DMS 273 treated with DMSO at 0.1 percent for 48 hours (cell line): ENCODE data around the gene SLC17A1.

Experiments used
- DNase-seq: peaks from one replicate; lab custom pipeline; 2025; lab: John Stamatoyannopoulos, UW

The SLC17A1 gene

GRCh38 chr6:25832670-25833069 is 818 bp upstream of the SLC17A1 start:
- DNase-seq, result no peak

- no peak for DNase-seq
Observed at GRCh38 chr6:25832307-25832662, 433 bp upstream of the SLC17A1 start.

GRCh38 chr6:25830458-25830857 is 1.4 kb downstream of the SLC17A1 start:
- no peak for DNase-seq

GRCh38 chr6:25829375-25829774 is 2.5 kb downstream of the SLC17A1 start:
- DNase-seq, result no peak

- no peak for DNase-seq
Observed at GRCh38 chr6:25821341-25821740, 10.5 kb downstream of the SLC17A1 start.

- no peak for DNase-seq
Observed at GRCh38 chr6:25816252-25816651, 15.6 kb downstream of the SLC17A1 start.

- no peak for DNase-seq
Observed at GRCh38 chr6:25815194-25815593, 16.7 kb downstream of the SLC17A1 start.

- no peak for DNase-seq
Observed at GRCh38 chr6:25804804-25805203, 27.0 kb downstream of the SLC17A1 start.

- DNase-seq, result no peak
Observed at GRCh38 chr6:25801436-25801835, 30.4 kb downstream of the SLC17A1 start.

GRCh38 chr6:25794784-25795183 is 37.1 kb downstream of the SLC17A1 start:
- no peak for DNase-seq

- no peak for DNase-seq
Observed at GRCh38 chr6:25793970-25794369, 37.9 kb downstream of the SLC17A1 start.

- DNase-seq, result no peak
Observed at GRCh38 chr6:25792016-25792415, 39.8 kb downstream of the SLC17A1 start.

- no peak for DNase-seq
Observed at GRCh38 chr6:25789475-25789874, 42.4 kb downstream of the SLC17A1 start.

- DNase-seq, result no peak
Observed at GRCh38 chr6:25788305-25788922, 43.4 kb downstream of the SLC17A1 start.

GRCh38 chr6:25787428-25787827 is 44.4 kb downstream of the SLC17A1 start:
- no peak for DNase-seq

GRCh38 chr6:25781134-25781533 is 50.7 kb downstream of the SLC17A1 start:
- no peak for DNase-seq

- DNase-seq, result no peak
Observed at GRCh38 chr6:25777856-25778649, 53.8 kb downstream of the SLC17A1 start.

GRCh38 chr6:25777031-25777430 is 54.8 kb downstream of the SLC17A1 start:
- no peak for DNase-seq

- DNase-seq, result no peak
Observed at GRCh38 chr6:25774120-25774715, 57.6 kb downstream of the SLC17A1 start.

GRCh38 chr6:25769983-25770382 is 61.9 kb downstream of the SLC17A1 start:
- DNase-seq, result no peak

- no peak for DNase-seq
Observed at GRCh38 chr6:25768566-25768965, 63.3 kb downstream of the SLC17A1 start.

GRCh38 chr6:25764611-25765010 is 67.2 kb downstream of the SLC17A1 start:
- no peak for DNase-seq

GRCh38 chr6:25757936-25758642 is 73.8 kb downstream of the SLC17A1 start:
- DNase-seq, result no peak
